GM18951 (cell line): ENCODE measurements around the gene RIC8B.

Experiments
- POLR2A ChIP-seq: IDR thresholded peaks from 4 replicates; pipeline ENCODE4 v1.6.1; 2011; ENCODE audit warnings: mild to moderate bottlenecking; ENCODE audit not compliant: insufficient read length, insufficient read depth; ENCODE audit errors: extremely low read depth
- in situ Hi-C: fragments of 300-500 bp; cut with MboI; formaldehyde crosslinking; loops from one replicate; pipeline ENCODE4 v1.12.0; 2022; ENCODE audit warnings: low sequenced_read_pairs, mixed read lengths, inconsistent platforms; ENCODE audit not compliant: unreplicated experiment

RIC8B gene

DNA sequence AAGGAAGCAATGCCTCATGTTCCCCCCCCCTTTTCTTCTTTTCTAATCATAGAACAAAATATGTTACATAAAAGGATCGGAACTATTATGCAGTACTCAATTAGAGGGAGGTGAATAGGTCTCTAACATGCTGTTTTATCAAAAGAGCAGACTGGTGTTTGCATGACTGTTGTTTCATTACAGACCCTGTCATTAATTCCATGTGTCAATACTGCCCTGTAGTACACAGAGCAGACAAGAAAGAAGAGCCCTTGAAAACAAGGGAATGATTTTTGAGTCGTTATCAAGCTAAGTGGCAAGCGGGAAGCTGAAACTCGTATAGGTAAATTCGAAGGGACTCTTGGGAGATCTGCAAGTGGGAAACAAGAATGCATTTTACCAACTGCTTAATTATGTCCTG lies 104.3 kb downstream of the RIC8B start:
- in situ Hi-C loops = no loop called here
- TF ChIP-seq POLR2A = no peak

DNA sequence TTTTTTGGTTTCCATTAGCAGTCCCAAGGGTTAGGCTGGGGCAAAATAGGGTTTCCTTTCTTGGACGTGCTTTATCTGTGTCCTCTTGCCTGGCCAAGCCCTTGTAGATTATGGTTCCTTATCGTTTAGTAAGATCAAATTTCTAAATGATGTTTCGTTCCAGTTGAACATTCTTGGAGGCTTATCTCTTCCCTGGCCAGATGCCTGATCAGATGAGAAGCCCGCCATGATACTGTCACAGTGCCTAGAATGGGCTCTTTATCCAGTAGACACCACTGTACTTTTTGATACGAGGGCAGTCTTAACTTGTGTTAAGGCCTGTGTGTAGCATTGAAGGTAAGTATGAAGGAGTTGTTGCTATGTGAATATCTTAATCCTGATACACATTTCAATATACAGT lies 105.1 kb downstream of the RIC8B start:
- TF ChIP-seq POLR2A = no peak
- in situ Hi-C loops = no loop called here

DNA sequence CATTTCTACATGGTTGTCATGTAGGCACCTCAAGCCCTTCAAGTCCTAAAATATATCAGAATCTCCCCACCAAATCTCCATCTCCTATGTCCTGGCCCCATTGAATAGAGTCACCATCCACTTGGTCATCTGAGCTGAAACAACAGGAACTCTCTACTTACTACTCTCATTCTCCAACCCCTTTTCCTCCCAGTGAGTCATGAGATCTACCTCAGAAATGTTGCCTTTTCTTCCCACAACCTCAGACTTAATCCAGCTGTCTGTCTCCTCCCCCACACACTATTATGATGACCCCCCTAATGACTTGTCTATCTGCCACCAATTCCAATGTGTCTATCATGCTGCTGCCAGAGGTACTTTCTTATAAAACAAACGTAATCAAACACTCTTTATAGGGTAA lies 108.9 kb downstream of the RIC8B start:
- TF ChIP-seq POLR2A = no peak
- in situ Hi-C loops = no loop called here

DNA sequence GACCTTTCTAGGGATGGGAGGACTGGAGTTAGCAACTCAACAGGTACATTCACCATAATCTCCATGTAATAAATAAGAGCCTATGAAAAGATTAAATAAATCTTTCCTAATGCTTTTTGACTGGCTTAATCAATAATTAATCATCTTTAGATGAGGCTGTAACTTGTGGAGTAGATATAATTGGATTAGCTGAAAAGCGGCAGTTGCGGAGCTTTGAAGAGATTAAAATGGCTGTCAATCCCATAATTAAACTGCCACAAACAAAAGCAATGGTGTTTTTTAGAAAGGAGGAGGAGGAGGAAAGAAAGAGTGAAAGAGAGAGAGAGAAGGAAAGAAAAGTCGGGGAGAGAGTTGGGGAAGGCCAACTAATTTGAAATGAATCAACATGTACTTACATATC lies 110.5 kb downstream of the RIC8B start:
- in situ Hi-C loops = no loop called here
- no peak for TF ChIP-seq POLR2A

DNA sequence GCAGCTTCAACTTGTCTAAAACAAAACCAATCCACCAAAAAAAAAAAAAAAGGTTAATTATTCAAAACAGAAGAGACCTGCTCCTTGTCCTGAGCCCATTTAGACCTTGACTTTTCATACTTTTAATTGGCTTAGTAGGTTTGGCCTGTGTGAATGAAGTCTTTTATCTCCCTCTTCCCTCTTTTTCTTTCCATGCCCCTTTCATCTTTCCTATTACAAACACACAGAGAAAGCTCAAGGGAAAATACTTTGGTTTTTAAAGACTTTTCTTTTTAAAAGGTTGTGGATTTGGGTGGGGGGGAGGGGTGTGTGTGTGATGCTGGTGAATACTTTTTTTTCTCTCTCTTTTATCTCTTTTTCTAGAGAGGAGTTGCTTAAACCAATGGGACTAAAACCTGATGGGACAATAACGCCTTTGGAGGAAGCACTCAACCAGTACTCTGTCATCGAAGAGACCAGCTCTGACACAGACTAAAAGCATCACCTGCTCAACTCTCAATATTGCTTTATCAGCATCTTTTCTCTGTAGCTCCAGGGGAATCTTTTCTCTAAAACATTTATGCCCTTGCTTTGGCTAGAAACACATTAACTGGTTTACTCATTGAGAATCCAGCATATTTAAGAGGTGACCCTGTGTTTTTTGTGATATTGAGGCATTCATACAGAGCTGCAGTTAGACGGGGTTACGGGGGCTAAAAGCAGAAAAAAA lies 111.2 kb downstream of the RIC8B start:
- in situ Hi-C loops = no loop called here
- no peak for TF ChIP-seq POLR2A

DNA sequence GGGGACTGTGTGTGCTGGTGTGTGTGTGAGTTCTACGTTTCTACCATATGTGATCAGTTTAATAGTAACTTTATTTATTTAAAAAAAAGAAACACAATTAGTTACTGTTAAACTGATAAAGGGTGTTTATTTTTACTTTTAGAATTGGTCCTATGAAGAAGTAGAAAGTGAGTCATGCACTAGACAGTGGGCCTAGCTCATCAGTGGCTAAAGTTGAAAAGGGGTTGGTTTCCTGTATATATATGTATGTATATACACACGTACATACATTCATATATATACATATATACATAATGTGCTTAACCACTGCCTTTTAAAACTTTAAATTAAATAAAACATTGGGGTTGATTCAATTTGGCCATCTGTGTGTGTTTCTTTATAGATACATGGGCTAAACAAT lies 112.5 kb downstream of the RIC8B start:
- in situ Hi-C loops = no loop called here
- no peak for TF ChIP-seq POLR2A

DNA sequence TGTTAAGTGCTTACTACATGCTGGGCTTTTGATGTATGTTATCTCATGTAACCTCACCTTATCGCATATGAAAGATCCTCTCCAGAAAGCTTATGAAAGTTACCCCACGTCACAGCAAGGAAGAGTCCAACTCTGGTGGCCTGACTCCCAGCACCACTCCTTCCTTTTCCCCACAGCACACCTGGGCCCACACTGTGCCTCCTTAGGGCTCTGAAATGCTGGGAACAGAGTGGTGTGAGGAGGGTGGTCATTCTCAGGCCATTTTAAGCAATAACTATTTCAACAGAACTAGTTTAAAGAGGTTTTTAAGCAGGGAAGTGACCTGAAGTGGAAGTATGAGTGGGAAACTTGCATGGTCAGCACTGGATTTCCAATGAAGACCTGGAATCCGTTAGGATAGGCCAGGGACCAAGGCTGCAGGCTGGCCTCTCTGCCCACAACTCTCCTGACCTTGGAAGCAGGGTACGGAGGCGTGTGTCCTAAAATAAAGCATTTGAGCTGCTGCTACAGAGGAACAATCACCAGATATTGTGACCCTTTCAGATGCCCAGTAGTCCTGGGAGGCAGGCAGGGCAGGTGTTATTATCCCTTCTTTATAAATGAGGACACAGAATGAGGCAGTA lies 114.0 kb downstream of the RIC8B start:
- in situ Hi-C loops = no loop called here
- no peak for TF ChIP-seq POLR2A

DNA sequence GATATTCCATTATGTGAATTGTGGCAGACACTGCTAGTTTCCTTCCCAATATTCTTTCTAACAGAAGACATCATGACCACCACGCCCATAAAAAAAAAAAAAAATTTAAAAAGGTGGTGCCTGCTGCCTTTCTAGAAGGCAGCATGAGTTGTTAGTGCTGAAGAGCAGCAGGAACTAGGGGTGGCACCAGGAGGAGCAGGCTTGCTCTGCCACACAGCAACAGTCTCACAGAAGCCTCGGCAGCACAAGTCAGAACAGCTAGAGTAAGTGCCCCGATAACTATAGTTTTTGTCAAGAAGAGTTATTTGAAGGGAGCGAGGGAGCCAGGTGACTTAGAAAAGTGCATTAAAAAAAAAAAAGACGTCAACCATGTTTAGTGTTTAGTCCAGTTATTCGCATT lies 114.8 kb downstream of the RIC8B start:
- TF ChIP-seq POLR2A = no peak
- in situ Hi-C loops = no loop called here

DNA sequence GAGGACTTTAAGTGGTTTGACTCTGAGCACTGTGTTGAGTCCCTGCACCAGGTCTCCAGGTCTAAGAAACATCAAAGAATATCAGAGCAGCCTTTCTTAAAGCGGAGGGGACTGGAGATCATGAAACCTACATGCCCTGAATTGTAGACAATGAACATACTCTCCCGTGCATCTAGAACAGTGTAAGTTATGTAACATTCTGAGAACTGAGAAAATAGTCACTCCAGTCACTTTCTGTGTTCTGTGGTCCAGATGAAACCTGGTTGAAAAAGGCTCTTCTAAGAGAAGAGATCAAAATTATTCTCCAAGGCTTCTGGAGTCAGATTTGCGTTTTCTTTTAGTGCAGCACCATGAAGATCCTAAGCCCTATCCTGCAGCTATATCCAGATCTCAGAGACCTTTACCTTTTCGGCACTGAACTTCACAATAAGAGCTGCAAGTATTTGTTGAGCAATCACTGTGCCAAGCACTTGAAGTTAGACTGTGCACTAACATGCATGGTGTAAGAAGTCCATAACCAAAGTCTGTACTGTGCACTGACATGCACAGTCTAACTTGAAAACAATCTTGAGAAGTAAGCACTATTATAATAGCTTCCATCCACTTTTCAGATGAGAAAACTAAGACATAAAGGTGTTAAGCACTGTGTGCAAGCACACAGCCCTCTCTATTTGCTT lies 115.6 kb downstream of the RIC8B start:
- in situ Hi-C loops = no loop called here

DNA sequence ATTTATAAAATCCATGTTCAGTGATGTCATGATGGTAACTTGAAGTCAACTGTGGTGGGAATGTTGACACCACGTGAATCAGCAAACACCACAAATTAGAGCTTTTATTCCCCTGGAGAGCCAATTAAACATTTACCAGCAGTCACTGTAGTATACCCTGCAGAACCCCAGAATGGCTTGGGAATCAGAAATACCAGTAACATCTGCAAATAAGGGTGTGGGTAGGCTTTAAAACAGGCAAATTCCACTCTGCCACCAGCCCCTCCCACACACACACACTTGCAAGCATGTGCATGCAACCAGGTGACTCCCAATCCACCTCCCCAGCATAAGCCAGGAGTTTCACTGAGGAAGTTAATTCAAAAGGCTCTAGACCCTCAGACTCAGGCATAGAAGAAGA lies 117.6 kb downstream of the RIC8B start:
- TF ChIP-seq POLR2A = no peak
- in situ Hi-C loops = no loop called here

More for the DNA sequence above, 115.6 kb downstream of the RIC8B start:
- TF ChIP-seq POLR2A = no peak

DNA sequence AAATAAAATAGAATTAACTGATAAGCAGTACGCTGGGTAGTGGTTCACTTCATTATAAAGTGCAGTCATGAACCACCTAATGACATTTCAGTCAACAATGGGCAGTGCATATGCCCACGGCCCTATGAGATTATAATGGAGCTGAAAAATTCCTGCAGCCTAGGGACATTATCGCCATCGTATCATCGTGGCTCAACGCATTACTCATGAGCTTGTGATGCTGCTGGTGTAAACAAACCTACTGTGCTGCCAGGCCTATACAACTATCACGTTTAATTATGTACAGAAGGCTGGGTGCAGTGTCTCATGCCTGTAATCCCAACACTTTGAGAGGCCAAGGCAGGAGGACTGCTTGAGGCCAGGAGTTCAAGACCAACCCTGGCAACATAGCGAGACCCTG lies 119.0 kb downstream of the RIC8B start:
- TF ChIP-seq POLR2A = no peak
- in situ Hi-C loops = no loop called here

DNA sequence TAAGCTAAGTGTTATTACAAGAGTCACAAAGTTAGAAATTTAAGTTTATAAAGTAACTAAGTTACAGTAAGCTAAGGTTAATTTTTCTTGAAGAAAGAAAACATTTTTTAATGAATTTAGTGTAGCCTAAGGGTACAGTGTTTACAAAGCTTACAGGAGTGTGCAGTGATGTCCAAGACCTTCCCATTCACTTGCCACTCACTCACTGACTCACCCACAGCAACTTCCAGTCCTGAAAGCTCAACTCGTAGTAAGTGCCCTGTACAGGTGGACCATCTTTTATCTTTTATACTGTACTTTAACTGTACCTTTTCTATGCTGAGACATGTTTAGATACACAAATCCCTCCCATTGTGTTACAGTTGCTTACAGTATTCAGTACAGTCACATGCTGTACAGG lies 120.3 kb downstream of the RIC8B start:
- no peak for TF ChIP-seq POLR2A
- in situ Hi-C loops = no loop called here

DNA sequence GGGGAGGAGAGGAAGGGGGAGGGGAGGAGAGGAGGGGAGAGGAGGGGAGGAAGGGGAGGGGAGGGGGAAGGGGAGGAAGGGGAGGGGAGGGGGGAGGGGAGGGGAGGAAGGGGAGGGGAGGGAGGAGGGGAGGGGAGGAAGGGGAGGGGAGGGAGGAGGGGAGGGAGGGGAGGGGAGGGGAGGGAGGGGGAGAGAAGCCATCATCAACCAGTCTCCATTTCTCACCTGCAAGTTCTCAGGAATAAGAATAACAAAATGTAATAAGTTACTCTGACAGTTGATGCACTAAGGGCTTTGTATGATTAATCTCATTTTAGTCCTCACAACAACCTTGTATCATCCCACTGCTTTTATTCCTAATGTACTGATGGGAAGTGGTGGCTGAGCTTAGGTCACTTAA lies 122.1 kb downstream of the RIC8B start:
- in situ Hi-C loops = no loop called here
- TF ChIP-seq POLR2A = no peak

DNA sequence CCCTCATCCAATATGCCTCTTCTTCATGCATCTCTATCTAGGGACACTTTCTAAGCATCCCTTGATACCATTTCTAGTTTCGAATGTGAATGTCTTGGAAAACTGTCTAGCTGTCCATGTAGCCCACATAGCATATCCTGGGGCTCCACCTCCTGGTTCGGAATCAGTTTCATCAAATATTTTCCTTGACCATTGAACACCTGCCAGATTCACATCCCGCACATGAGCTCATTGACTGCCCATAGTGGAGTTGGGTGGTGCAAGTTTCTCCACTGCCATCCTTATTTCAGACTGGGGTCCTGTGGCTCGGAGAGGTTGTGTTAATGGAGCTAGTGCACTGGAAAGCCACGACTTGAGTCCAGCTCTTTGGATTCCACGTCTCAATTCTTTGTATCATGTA lies 122.6 kb downstream of the RIC8B start:
- TF ChIP-seq POLR2A = no peak
- in situ Hi-C loops = no loop called here
